Activated T-helper 9 cell treated with anti-CD3 and anti-CD28 coated beads, Interleukin-2, amount 50 U/mL, for 16 hours (primary cell): ENCODE results near the gene RXRA.

Experiments
- DNase-seq: peaks from one replicate; pipeline ENCODE4 v3.0.0-alpha.2; 2020; ENCODE audit warnings: low read depth

The RXRA gene

GRCh38 chr9:134474055-134474370 is 147.8 kb downstream of the RXRA start:
- DNase-seq = no peak

DNA sequence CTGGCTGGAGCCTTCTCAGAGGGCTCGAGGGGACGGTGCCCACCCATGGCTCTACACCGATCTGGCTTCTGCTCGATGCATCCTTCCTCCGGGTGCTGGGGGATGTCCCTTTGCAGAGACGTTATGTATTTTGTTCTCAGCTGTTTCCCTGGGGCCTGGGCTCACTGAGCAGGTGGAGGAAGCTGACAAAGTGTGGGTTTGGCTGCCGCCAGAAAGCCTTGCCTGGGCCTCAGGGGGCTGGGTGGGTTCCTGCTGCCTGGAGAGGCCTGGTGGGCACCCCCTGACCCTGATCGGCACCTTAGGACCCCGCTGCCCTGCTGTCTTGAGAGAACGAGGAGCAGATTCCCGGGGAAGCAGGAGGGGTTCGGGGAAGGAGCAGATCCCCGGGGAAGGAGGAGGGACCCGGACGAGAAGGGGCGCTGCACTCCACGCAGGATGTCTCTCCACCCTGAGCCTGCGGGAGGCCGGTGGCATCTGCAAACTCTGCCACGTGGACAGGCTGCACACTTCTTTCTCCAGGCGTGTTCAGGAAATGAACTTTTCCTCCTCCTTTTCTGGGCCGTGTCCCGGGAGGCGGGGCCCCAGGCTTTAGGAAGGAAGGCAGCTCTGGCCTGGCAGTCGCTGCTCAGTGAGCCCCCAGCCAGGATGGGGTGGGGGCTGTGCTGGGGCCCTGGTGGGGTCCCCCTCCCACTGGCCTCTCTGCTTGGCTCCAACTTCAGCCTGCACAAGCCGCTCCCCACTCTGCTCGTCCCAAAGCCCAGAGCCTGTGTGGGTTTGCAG is 148.9 kb downstream of the RXRA start:
- no peak for DNase-seq

- DNase-seq = no peak
Measured at GRCh38 chr9:134476272-134476941, 150.2 kb downstream of the RXRA start.

DNA sequence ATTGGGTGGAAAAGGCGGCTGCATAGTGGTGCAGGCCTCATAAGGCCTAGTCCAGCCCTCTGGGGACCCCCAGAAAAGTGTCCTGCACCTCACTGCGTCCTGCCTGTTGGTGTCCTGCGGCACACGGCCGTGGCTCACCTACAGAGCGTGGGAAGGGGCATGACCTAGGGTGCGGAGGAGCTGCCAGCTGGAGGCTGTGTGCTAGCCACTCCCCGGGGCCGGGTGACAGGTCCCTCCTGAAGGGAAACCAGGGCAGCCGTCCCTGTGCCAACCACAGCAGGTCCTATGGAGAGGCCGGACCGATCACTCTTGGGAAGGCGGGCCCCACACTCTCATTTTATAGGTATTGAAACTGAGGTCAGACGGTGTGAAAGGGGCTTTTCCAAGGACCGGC is 150.7 kb downstream of the RXRA start:
- DNase-seq = no peak

- no peak for DNase-seq
Measured at GRCh38 chr9:134477342-134477925, 151.2 kb downstream of the RXRA start.

- DNase-seq = no peak
Measured at GRCh38 chr9:134477927-134478326, 151.7 kb downstream of the RXRA start.

DNA sequence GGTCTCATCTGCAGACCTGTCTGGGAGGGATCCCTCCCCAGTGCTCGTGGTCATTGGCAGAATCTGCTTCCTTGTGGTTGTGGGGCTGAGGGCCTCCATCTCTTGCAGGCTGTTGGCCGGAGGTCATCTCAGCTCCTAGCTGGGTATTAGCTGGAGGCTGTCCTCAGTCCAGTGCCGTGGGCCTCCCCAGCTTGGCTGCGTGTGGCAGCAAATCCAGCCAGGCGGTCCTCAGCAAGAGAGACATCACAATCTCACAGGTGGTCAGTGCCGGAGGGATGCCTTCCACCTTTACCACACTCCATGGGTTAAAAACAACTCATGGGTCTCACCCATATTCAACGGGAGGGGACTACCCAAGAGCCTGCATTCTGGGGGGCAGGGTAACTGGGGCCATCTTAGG is 155.5 kb downstream of the RXRA start:
- DNase-seq = no peak

GRCh38 chr9:134482226-134482625 is 156.0 kb downstream of the RXRA start:
- DNase-seq = no peak

DNA sequence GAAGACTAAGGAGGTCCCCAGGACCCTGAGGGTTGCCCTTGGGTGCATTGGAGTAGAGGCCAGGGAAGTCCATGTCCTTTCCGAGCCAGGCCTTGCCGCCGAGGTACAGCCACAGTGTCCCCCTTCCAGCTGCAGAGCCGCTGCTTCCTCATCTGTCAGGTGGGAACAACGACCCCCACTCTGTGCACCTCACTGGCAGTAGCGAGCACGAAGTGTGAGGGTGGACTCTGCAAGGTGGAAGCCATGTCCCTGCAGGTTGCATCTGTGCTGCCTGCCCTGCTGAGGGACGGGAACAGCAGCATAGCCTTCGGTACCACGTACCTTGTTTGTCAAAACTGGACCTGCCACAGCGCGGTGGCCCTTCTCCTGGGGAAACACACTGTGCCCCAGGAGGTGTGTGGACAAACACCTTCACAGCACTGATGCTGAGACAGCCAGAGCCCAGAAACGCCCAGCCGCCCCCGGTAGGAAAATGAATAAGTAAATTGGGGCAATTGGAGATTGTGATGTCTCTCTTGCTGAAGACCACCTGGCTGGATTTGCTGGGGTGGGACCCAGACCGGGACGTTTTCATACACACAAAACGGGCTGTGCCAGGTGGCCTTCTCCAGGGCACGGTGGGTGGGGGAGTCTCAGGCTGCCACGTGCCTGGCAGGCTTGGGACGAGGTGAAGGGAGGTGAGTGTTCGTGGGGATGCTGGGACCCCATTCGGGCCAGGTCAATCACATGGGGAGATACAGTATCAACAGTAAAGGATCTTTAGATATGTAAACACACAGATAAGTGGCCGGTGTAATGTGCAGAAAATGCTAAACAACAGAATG is 157.3 kb downstream of the RXRA start:
- no peak for DNase-seq

DNA sequence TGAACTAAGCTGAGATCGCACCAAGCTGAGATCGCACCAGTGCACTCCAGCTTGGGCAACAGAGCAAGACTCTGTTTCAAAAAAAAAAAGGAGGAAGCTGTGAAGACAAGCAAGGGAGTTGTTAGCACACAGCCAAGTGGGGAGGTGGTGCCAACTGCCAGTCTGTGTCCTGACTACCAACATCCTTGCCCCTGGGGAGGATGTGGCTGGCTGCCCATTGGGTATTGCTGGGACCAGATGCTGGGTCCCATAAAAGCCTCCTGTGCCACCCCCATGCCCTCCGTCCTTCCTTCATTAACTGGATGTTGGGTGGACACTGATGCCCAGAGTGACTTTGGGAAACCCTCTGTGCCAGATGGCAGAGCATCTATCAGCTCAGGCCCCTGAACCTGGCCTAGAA is 158.2 kb downstream of the RXRA start:
- DNase-seq = no peak

DNA sequence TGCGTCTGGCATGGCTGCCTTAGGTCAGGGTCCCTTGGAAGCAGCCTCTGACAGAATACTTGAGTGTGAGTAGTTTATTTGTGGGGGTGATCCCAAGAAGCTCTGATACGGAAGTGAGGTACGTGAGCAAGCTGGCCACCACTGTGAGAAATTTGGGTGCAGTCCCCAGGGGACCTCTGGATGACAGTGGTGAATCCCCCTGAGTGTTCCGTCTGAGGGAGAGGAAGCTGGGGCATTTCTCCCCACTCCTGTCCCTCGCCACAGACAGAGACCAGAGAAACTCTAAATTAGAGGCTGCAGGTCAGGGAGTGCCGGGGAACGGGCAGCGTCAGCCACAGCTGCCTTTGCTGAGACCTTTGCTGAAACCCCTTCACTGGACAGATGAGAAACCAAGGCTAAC is 159.4 kb downstream of the RXRA start:
- no peak for DNase-seq

GRCh38 chr9:134486143-134486591 is 159.9 kb downstream of the RXRA start:
- no peak for DNase-seq

GRCh38 chr9:134486596-134486995 is 160.3 kb downstream of the RXRA start:
- DNase-seq = no peak
